ENCODE results near the gene NFIB. TPM values are rescaled to one million over a fixed set of nuclear protein-coding genes. Genes with fewer than 3 reads are reported as not detected.

Gene NFIB
- 10 to 100 TPM; 53.0 to 54.0 TPM for total RNA-seq

GRCh38 chr9:14313951-14314423, at the start of gene NFIB:
Gene NFIB (minus strand): TSS chr9:14314141. CDS start chr9:14313511, 630 bp downstream.
- H3K27ac ChIP-seq: peak within 1 kb of the TSS; percentile 93
- no peaks in the 10 kb centered on the region for H3K4me1 ChIP-seq
- DNase-seq: peak; percentile 39
- H3K9ac ChIP-seq (ENCODE audit: low read depth in 2 of 2, low read length in 2 of 2): peak within 1 kb of the TSS; percentile 75 to 96
- no peaks in the 10 kb centered on the region for H3K36me3 ChIP-seq
- no peak for TF ChIP-seq CTCF (IDR thresholded peaks at IDR 0.05)
- H3K4me3 ChIP-seq: peak within 1 kb of the TSS; percentile 61
- intact Hi-C loops (cut with DNase I): loop anchor here (10.0 kb wide), 1 partner anchor 99 kb away; no protein-coding TSS in a partner anchor
- no peaks in the 10 kb centered on the region for H3K9me3 ChIP-seq
- H3K27me3 ChIP-seq: no peaks in the 10 kb centered on the region

DNA sequence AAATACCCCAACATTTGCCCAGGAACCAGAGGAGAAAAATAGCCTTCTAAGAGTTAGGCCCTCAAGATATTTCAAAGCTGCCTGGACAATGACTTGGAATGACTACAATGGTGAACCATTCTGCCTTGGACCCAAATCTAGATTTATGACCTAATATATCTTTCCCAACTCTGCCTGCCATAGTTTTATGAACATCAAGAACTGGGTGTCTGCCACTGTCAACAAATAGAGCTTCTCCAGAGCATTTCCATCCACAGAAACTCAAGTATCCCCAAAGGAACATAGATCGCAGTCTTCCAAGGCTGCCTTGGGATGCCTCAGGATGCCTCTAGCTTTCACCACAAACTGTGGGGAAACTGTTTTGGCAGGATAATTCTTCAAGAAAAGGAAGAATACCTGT, 48.2 kb upstream of the NFIB start:
- H3K36me3 ChIP-seq: no peaks in the 10 kb centered on the region
- H3K27ac ChIP-seq: no peak overlapping the region
- H3K27me3 ChIP-seq: no peaks in the 10 kb centered on the region
- DNase-seq: no peak
- TF ChIP-seq CTCF (IDR thresholded peaks at IDR 0.05): no peak
- H3K4me1 ChIP-seq: no peaks in the 10 kb centered on the region
- H3K9me3 ChIP-seq: no peaks in the 10 kb centered on the region
- H3K9ac ChIP-seq (ENCODE audit: low read depth in 2 of 2, low read length in 2 of 2): no peak overlapping the region
- no peak overlapping the region for H3K4me3 ChIP-seq
- intact Hi-C loops (cut with DNase I): no loop called here

- no peaks in the 10 kb centered on the region for H3K4me1 ChIP-seq
- no peak for DNase-seq
- H3K9ac ChIP-seq (ENCODE audit: low read depth in 2 of 2, low read length in 2 of 2): no peak overlapping the region
- no peak overlapping the region for H3K27ac ChIP-seq
- H3K36me3 ChIP-seq: no peaks in the 10 kb centered on the region
- H3K4me3 ChIP-seq: no peak overlapping the region
- no peaks in the 10 kb centered on the region for H3K27me3 ChIP-seq
- intact Hi-C loops (cut with DNase I): no loop called here
- H3K9me3 ChIP-seq: no peaks in the 10 kb centered on the region
- TF ChIP-seq CTCF (IDR thresholded peaks at IDR 0.05): no peak
Observed at GRCh38 chr9:14361074-14361473, 47.1 kb upstream of the NFIB start.

DNA sequence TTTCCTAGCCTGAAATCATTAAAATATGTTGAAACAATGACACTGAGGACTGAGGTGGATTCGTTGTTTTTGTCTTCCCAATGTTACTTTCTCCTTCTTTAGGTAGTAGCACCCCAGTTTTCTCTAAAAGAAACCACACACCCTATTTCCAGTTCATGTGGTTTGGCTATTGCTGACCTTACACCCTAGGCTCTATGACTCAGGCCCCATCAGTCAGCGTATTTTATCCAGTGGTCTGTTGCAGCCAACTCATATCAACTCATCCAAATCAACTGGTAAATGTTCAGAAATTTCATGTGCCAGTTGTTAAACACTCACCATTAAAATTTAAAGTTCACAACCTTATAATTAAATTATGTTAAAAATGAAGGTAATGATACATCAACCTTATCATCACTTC, 44.6 kb upstream of the NFIB start:
- Histone ChIP-seq H3K36me3 (no peaks in the 10 kb centered on the region), H3K27me3 (no peaks in the 10 kb centered on the region), H3K4me3 (no peak overlapping the region), H3K9ac (ENCODE audit: low read depth in 2 of 2, low read length in 2 of 2) (no peak overlapping the region), H3K27ac (no peak overlapping the region), H3K9me3 (no peaks in the 10 kb centered on the region), H3K4me1 (no peaks in the 10 kb centered on the region)
- intact Hi-C loops (cut with DNase I): no loop called here
- no peak for TF ChIP-seq CTCF (IDR thresholded peaks at IDR 0.05)
- no peak for DNase-seq

GRCh38 chr9:14356351-14357265, 42.7 kb upstream of the NFIB start:
- Histone ChIP-seq H3K9me3 (no peaks in the 10 kb centered on the region), H3K9ac (ENCODE audit: low read depth in 2 of 2, low read length in 2 of 2) (no peak overlapping the region), H3K27me3 (no peaks in the 10 kb centered on the region), H3K36me3 (no peaks in the 10 kb centered on the region), H3K4me1 (no peaks in the 10 kb centered on the region), H3K27ac (no peak overlapping the region), H3K4me3 (no peak overlapping the region)
- intact Hi-C loops (cut with DNase I): no loop called here
- DNase-seq: no peak
- no peak for TF ChIP-seq CTCF (IDR thresholded peaks at IDR 0.05)

All from colonic mucosa (tissue), 4 donors.